Mammary epithelial cell (primary cell): ENCODE data around the gene RPTOR.

Experiments used
- EZH2 ChIP-seq: IDR thresholded peaks from 2 replicates; pipeline ENCODE4 v1.6.1; 2012; ENCODE audit warnings: low read length, inconsistent platforms, borderline replicate concordance
- TF ChIP-seq, protein P1 (sequence below), 2 donors: IDR thresholded peaks in 1 of 2; conservative IDR thresholded peaks in 1 of 2; 2 replicates each; pipeline ENCODE4 v1.5.1; 2011 to 2012; ENCODE audit warnings: inconsistent platforms in 2 of 2, low read length in 2 of 2, mild to moderate bottlenecking in 2 of 2, control low read depth in 1 of 2, low read depth in 1 of 2; ENCODE audit not compliant: insufficient read depth in 1 of 2; ENCODE audit errors: extremely low read depth in 1 of 2

DNA sequence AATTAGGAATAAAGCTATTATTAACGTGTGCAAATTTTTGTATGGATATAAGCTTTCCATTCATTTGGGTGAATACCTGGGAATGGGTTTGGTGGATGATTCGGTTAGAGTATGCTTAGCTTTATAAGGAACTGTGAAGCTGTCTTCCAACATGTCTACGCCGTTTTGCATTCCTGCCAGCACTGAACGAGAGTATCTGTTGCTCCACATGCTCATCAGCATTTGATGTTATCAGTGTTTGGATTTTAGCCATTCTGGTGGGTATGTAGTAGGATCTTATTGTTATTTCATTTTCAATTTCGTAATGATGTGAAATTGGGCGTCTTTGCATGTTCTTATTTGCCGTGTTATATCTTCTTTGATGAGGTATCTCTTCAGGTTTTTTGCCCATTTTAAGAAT is 168.0 kb downstream of the RPTOR start:
- TF ChIP-seq, protein P1, sequence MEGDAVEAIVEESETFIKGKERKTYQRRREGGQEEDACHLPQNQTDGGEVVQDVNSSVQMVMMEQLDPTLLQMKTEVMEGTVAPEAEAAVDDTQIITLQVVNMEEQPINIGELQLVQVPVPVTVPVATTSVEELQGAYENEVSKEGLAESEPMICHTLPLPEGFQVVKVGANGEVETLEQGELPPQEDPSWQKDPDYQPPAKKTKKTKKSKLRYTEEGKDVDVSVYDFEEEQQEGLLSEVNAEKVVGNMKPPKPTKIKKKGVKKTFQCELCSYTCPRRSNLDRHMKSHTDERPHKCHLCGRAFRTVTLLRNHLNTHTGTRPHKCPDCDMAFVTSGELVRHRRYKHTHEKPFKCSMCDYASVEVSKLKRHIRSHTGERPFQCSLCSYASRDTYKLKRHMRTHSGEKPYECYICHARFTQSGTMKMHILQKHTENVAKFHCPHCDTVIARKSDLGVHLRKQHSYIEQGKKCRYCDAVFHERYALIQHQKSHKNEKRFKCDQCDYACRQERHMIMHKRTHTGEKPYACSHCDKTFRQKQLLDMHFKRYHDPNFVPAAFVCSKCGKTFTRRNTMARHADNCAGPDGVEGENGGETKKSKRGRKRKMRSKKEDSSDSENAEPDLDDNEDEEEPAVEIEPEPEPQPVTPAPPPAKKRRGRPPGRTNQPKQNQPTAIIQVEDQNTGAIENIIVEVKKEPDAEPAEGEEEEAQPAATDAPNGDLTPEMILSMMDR (conservative IDR thresholded peaks at IDR 0.05 in 1 of 2, IDR thresholded peaks at IDR 0.05 in 1 of 2; ENCODE audit: extremely low read depth in 1 of 2, insufficient read depth in 1 of 2, low read depth in 1 of 2, low read length in 2 of 2) = no peak
- no peak for TF ChIP-seq EZH2
